OCI-LY7 (cell line): Measurements from ENCODE around the gene RFX2. TPM values are rescaled to one million over a fixed set of nuclear protein-coding genes. Genes with fewer than 3 reads are reported as not detected.

ENCODE experiments used
- BruUV-seq: library from RNA; stranded (reverse); fragments of 400-500 nt; replicated peaks from 2 replicates; lab custom pipeline; 2021; lab: Mats Ljungman, UMichigan
- CTCF ChIA-PET: fragments of 300-600 bp; sonication (Branson Sonifier 250); formaldehyde crosslinking; loops from one replicate; lab custom pipeline; 2022; ENCODE audit warnings: antibody characterized with exemption; ENCODE audit not compliant: unreplicated experiment; lab: Charles Lee
- POLR2A ChIA-PET: fragments of 300-600 bp; sonication (Branson Sonifier 250); formaldehyde crosslinking; loops from one replicate; lab custom pipeline; 2022; ENCODE audit warnings: antibody characterized with exemption; lab: Charles Lee
- DNase-seq: peaks from one replicate; pipeline ENCODE4 v3.0.0-alpha.2; 2015; ENCODE audit warnings: low spot score
- H2AFZ ChIP-seq: fragments of 200-600 bp; sonication (generic), shearing (Covaris generic); 2 replicates; pipeline ENCODE4 v1.6.1; 2014; ENCODE audit warnings: mild to moderate bottlenecking, antibody characterized with exemption, low read length, moderate library complexity
- H3K27ac ChIP-seq: fragments of 200-600 bp; sonication (generic); 2 replicates; pipeline ENCODE4 v1.5.1; 2014; ENCODE audit warnings: mixed run types, low read depth, mild to moderate bottlenecking, moderate library complexity, low read length, inconsistent platforms; ENCODE audit not compliant: poor library complexity, severe bottlenecking
- H3K36me3 ChIP-seq: fragments of 200-600 bp; sonication (generic); 2 replicates; pipeline ENCODE4 v1.6.1; 2014; ENCODE audit warnings: mild to moderate bottlenecking, antibody characterized with exemption, low read length, moderate library complexity, mixed read lengths; ENCODE audit not compliant: insufficient read depth
- H3K4me1 ChIP-seq: fragments of 200-600 bp; sonication (generic); 2 replicates; pipeline ENCODE4 v1.5.1; 2014; ENCODE audit warnings: mild to moderate bottlenecking, low read length; ENCODE audit not compliant: insufficient read depth, poor library complexity, severe bottlenecking
- H3K4me2 ChIP-seq: fragments of 200-600 bp; sonication (generic); 2 replicates; pipeline ENCODE4 v1.6.1; 2014; ENCODE audit warnings: mild to moderate bottlenecking, low read length
- H3K4me3 ChIP-seq: fragments of 200-600 bp; sonication (generic); 2 replicates; pipeline ENCODE4 v1.5.1; 2014; ENCODE audit warnings: mild to moderate bottlenecking, low read depth, low read length; ENCODE audit not compliant: poor library complexity, severe bottlenecking
- H3K79me2 ChIP-seq: fragments of 200-600 bp; sonication (generic); 2 replicates; pipeline ENCODE4 v1.6.1; 2016; ENCODE audit warnings: low read depth, mild to moderate bottlenecking, low read length, moderate library complexity, mixed read lengths; ENCODE audit not compliant: insufficient read depth
- H3K9me2 ChIP-seq: fragments of 200-600 bp; sonication (generic); 2 replicates; pipeline ENCODE4 v1.6.1; 2016; ENCODE audit warnings: mild to moderate bottlenecking, low read length, mixed read lengths; ENCODE audit not compliant: insufficient read depth
- H3K9me3 ChIP-seq: fragments of 200-600 bp; sonication (generic); 2 replicates; pipeline ENCODE4 v1.6.1; 2014; ENCODE audit warnings: mild to moderate bottlenecking, mixed run types, low read length, mixed read lengths
- H4K20me1 ChIP-seq: fragments of 200-600 bp; sonication (generic); 2 replicates; pipeline ENCODE4 v1.6.1; 2014; ENCODE audit warnings: mild to moderate bottlenecking, antibody characterized with exemption, low read length, moderate library complexity, mixed read lengths; ENCODE audit not compliant: insufficient read depth
- EZH2phosphoT487 ChIP-seq: fragments of 200-600 bp; sonication (generic); IDR thresholded peaks from 2 replicates; pipeline ENCODE4 v1.6.1; 2018; ENCODE audit warnings: low read depth, borderline replicate concordance, mild to moderate bottlenecking, mixed run types, antibody characterized with exemption, low read length, moderate library complexity, mixed read lengths
- intact Hi-C: fragments of 100-400 bp; cut with micrococcal nuclease; formaldehyde crosslinking; loops from one replicate; pipeline ENCODE4 v1.10.0; 2022; ENCODE audit not compliant: unreplicated experiment
- total RNA-seq, 2 experiments: library from RNA; depleted of rRNA in 1 of 2; stranded (reverse); fragments of >200 nt in 1 of 2; shearing (Covaris generic) in 1 of 2; gene quantifications; 2 replicates each; pipeline ENCODE4 v1.2.3, GENCODE V29; 2014 to 2022
- TF ChIP-seq, protein P1 (sequence below): fragments of 200-600 bp; sonication (generic); conservative IDR thresholded peaks from 2 replicates; pipeline ENCODE4 v1.5.1; 2014; ENCODE audit warnings: mild to moderate bottlenecking, antibody characterized with exemption, low read length, moderate library complexity, mixed read lengths

Gene RFX2
- total RNA-seq, 2 experiments from 2014 or later, result 11.0 to 11.8 TPM

DNA sequence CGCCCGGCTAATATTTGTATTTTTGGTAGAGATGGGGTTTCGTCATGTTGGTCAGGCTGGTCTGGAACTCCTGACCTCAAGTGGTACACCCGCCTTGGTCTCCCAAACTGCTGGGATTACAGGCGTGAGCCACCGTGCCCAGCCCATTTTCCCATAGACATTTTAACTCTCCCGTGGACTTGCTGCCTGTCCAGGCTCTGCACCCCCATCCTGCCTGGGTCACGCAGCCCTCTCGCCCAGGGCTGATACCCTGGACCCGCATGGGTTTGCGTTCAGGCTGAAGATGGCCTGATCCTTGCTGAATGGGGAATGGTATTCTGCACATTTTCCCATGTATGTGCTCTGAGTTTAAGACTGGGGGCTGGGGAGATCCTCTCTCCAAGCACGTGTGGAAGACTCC, 86.4 kb downstream of the RFX2 start:
- Histone ChIP-seq H3K36me3 (no peaks in the 10 kb centered on the region), H3K27ac (no peak overlapping the region), H3K4me1 (no peaks in the 10 kb centered on the region), H3K9me2 (no peaks in the 10 kb centered on the region), H3K4me2 (no peak overlapping the region), H3K9me3 (no peaks in the 10 kb centered on the region), H3K79me2 (no peaks in the 10 kb centered on the region), H3K4me3 (no peak overlapping the region), H4K20me1 (no peaks in the 10 kb centered on the region), H2AFZ (no peak overlapping the region)
- intact Hi-C loops, result loop anchor here (10.0 kb wide), 1 partner anchor 119 kb away; the partner anchor contains the start of genes NDUFA11 and VMAC
- BruUV-seq, result no TSS peak
- TF ChIP-seq, protein P1, sequence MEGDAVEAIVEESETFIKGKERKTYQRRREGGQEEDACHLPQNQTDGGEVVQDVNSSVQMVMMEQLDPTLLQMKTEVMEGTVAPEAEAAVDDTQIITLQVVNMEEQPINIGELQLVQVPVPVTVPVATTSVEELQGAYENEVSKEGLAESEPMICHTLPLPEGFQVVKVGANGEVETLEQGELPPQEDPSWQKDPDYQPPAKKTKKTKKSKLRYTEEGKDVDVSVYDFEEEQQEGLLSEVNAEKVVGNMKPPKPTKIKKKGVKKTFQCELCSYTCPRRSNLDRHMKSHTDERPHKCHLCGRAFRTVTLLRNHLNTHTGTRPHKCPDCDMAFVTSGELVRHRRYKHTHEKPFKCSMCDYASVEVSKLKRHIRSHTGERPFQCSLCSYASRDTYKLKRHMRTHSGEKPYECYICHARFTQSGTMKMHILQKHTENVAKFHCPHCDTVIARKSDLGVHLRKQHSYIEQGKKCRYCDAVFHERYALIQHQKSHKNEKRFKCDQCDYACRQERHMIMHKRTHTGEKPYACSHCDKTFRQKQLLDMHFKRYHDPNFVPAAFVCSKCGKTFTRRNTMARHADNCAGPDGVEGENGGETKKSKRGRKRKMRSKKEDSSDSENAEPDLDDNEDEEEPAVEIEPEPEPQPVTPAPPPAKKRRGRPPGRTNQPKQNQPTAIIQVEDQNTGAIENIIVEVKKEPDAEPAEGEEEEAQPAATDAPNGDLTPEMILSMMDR, result no peak
- no peak for TF ChIP-seq EZH2phosphoT487
- no peak for DNase-seq
- POLR2A ChIA-PET, result no interaction called here
- CTCF ChIA-PET, result no interaction called here

DNA sequence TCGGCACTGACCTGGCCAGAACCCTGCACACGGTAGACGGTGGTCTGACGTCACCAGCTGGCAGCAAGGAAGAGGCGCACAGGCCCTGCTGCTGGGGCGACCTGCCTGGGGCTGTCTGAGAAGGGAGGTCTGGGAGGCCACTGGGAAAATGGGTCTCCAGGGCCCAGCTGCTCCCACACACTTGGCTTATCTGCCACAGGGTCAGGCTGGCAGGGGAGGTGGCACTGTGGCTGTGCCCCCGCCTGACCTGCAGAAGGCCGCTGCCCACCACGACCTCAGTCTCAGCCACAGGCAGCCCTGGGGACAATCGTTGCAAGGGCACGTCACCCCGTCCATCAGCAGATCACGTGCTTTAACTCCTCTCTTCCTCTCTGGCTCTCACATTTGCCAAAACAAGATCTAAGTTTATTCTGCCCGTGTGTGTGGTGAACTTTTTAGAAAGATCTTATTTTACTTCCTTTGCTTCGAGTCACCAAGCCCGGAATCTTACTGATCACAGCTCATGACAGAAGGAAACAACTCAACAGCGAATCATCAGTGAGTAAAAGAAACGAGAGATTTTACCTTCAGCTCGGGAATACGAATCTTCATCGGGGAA, 87.1 kb downstream of the RFX2 start:
- CTCF ChIA-PET, result interaction anchor here (1.1 to 1.4 kb wide), 5 partner anchors 11 to 220 kb away, joined by 3 to 5 read pairs (median 3); partner anchors contain the start of gene NRTN
- Histone ChIP-seq H3K4me3 (no peak overlapping the region), H3K36me3 (no peaks in the 10 kb centered on the region), H4K20me1 (no peaks in the 10 kb centered on the region), H3K79me2 (no peaks in the 10 kb centered on the region), H3K4me1 (no peaks in the 10 kb centered on the region), H3K9me3 (no peaks in the 10 kb centered on the region), H3K4me2 (no peak overlapping the region), H2AFZ (no peak overlapping the region), H3K27ac (no peak overlapping the region), H3K9me2 (no peaks in the 10 kb centered on the region)
- POLR2A ChIA-PET, result no interaction called here
- TF ChIP-seq, protein P1, result no peak
- no peak for TF ChIP-seq EZH2phosphoT487
- intact Hi-C loops, result loop anchor here (10.0 kb wide), 1 partner anchor 118 kb away; the partner anchor contains the start of genes NDUFA11 and VMAC
- no peak for DNase-seq
- no TSS peak for BruUV-seq

DNA sequence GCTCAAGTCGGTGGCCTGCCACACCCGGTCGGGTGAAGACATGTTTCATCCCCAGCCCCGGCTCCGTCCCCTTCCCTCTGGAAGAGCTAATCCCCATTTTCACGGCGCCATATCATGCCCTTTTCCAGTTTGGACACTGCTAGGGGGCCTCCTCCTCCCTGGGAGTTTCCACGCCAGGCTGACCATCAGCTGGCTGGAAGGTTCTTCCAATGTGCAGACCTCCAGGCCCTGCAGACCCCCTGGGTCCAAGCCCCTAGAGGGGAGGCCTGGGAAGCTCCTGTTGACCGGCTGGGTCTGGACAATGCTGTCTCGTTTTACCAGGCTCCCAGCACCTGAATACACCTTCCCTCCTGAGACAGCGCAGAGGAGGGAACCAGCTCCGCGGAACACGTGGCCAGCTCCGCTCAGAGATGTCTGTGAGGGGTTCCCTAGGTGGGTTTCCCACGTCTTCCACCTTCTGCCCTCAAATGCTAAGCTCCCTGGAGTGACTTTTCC, 87.7 kb downstream of the RFX2 start:
- ChIA-PET POLR2A (no interaction called here), CTCF (interaction anchor here (1.1 to 1.4 kb wide), 5 partner anchors 10 to 219 kb away, joined by 3 to 5 read pairs (median 3); partner anchors contain the start of gene NRTN)
- no peak for DNase-seq
- Histone ChIP-seq H3K4me1 (no peaks in the 10 kb centered on the region), H2AFZ (no peak overlapping the region), H3K4me3 (no peak overlapping the region), H4K20me1 (no peaks in the 10 kb centered on the region), H3K27ac (no peak overlapping the region), H3K9me2 (no peaks in the 10 kb centered on the region), H3K79me2 (no peaks in the 10 kb centered on the region), H3K36me3 (no peaks in the 10 kb centered on the region), H3K4me2 (no peak overlapping the region), H3K9me3 (no peaks in the 10 kb centered on the region)
- TF ChIP-seq, protein P1, result 0 out of 2 replicates have a peak, but pooled peaks have one; percentile 4
- no peak for TF ChIP-seq EZH2phosphoT487
- intact Hi-C loops, result loop anchor here (1.0 to 10.0 kb wide), 3 partner anchors 35 to 218 kb away; partner anchors contain the start of genes NDUFA11 and VMAC
- no TSS peak for BruUV-seq
